ENCODE data around the gene TTN. TPM values are rescaled to one million over a fixed set of nuclear protein-coding genes. Genes with fewer than 3 reads are reported as not detected.

Gene TTN
- total RNA-seq, 2 experiments from 2014 or later: 0.02 to 0.19 TPM

DNA sequence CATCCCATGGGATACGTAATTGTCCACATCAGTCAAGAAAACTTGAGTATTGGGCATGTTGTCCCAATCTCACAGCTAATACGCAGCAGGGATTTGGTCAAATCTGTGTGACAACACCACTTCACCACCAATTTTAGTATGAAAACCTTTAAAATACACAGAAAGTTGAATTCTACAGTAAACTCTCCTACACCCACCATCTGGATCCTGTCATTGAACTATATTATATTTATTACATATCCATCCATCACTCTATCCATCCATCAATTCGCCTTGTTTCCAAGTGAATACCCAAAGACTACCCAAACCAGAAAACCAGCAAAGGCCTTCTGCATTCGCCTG, 328.0 kb downstream of the TTN start:
- DNase-seq (ENCODE audit: low spot score): no peak
- Histone ChIP-seq H3K4me2 (ENCODE audit: low read length) (peak overlapping the region; percentile 97), H3K79me2 (ENCODE audit: insufficient read depth, low read depth, low read length) (peaks cover 51% of the 10 kb centered on the region), H3K4me3 (ENCODE audit: low read depth, low read length, poor library complexity, severe bottlenecking) (peak overlapping the region; percentile 78), H2AFZ (ENCODE audit: low read length) (peak overlapping the region; percentile 100; the same call in 1 of the 2 replicates), H3K4me1 (ENCODE audit: insufficient read depth, low read length, poor library complexity, severe bottlenecking) (peaks cover 38% of the 10 kb centered on the region), H3K9me2 (ENCODE audit: insufficient read depth, low read length) (no peaks in the 10 kb centered on the region), H3K9me3 (ENCODE audit: low read length) (no peaks in the 10 kb centered on the region), H3K27ac (ENCODE audit: low read depth, low read length, poor library complexity, severe bottlenecking) (peak overlapping the region; percentile 86), H4K20me1 (ENCODE audit: insufficient read depth, low read length) (peaks cover 13% of the 10 kb centered on the region; the same call in 1 of the 2 replicates), H3K36me3 (ENCODE audit: insufficient read depth, low read length) (no peaks in the 10 kb centered on the region)
- BruUV-seq (replicated peaks): no TSS peak
- no peak for TF ChIP-seq EZH2phosphoT487 (IDR thresholded peaks at IDR 0.05; ENCODE audit: borderline replicate concordance, low read depth, low read length)
- TF ChIP-seq, protein P1, sequence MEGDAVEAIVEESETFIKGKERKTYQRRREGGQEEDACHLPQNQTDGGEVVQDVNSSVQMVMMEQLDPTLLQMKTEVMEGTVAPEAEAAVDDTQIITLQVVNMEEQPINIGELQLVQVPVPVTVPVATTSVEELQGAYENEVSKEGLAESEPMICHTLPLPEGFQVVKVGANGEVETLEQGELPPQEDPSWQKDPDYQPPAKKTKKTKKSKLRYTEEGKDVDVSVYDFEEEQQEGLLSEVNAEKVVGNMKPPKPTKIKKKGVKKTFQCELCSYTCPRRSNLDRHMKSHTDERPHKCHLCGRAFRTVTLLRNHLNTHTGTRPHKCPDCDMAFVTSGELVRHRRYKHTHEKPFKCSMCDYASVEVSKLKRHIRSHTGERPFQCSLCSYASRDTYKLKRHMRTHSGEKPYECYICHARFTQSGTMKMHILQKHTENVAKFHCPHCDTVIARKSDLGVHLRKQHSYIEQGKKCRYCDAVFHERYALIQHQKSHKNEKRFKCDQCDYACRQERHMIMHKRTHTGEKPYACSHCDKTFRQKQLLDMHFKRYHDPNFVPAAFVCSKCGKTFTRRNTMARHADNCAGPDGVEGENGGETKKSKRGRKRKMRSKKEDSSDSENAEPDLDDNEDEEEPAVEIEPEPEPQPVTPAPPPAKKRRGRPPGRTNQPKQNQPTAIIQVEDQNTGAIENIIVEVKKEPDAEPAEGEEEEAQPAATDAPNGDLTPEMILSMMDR (conservative IDR thresholded peaks at IDR 0.05; ENCODE audit: low read length): peak; percentile 48
- CTCF ChIA-PET (ENCODE audit: unreplicated experiment): no interaction called here
- POLR2A ChIA-PET: interaction anchor here (1.6 kb wide), 1 partner anchor 13 kb away, joined by 4 read pairs; no protein-coding TSS in a partner anchor
- intact Hi-C loops (cut with micrococcal nuclease; ENCODE audit: unreplicated experiment): loop anchor here (1.0 kb wide), 1 partner anchor 44 kb away; no protein-coding TSS in a partner anchor

DNA sequence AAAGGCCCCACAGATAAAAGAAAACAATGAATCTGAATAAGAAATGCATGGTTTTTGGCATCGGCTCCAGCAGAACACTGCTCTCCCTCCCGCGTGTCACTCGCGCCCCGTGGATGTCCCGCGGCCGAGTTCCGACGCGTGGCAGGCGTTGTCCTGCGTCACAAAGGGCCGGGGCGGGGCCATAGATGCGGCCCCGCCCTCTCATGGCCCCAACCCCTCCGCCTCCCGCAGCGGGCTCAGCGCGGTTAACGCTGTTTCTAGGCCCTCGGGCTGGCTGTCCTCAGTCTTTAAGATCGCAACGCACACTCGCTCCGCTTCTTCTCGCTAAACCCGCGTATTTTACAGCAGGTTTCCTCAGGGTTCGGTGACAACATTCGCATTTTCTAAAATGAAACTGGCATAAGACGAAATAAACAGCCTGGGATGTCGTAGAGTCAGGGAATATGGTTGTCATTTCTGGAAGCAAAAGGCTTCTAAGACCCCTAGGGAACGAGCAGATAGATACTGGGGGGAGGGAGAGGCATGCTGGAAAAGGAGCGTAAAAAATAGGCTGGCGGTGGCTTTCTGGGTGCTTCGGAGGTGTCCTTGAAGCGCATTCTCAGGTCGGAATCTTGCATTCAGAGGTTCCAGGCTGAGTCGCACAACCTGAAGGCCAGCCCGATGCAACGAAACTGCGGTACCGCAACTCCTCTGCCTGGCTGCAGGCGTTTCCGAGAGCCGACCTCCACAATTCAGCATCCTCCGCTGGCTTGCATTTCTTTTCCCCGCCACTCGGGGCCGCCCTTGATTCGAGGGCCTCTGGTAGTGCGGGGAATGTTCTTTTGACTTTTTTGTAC, 328.6 kb downstream of the TTN start, which contains the start of gene FKBP7:
Gene FKBP7, minus strand, starts transcription at position 162 of the 836 bp plus-strand sequence. Its CDS starts 101 bp downstream, at position 61.
- peaks cover 46% of the 10 kb centered on the region for H3K79me2 ChIP-seq (ENCODE audit: insufficient read depth, low read depth, low read length)
- H3K36me3 ChIP-seq (ENCODE audit: insufficient read depth, low read length): no peaks in the 10 kb centered on the region
- BruUV-seq (replicated peaks): no TSS peak
- DNase-seq (ENCODE audit: low spot score): peak; percentile 87
- POLR2A ChIA-PET: interaction anchor here (1.6 kb wide), 1 partner anchor 14 kb away, joined by 4 read pairs; no protein-coding TSS in a partner anchor
- intact Hi-C loops (cut with micrococcal nuclease; ENCODE audit: unreplicated experiment): loop anchor here (1.0 kb wide), 2 partner anchors 27 to 45 kb away; partner anchors contain the start of genes PJVK and PRKRA
- TF ChIP-seq, protein P1 (conservative IDR thresholded peaks at IDR 0.05; ENCODE audit: low read length): peak; percentile 85
- TF ChIP-seq EZH2phosphoT487 (IDR thresholded peaks at IDR 0.05; ENCODE audit: borderline replicate concordance, low read depth, low read length): no peak
- peaks cover 38% of the 10 kb centered on the region for H3K4me1 ChIP-seq (ENCODE audit: insufficient read depth, low read length, poor library complexity, severe bottlenecking)
- H3K9me2 ChIP-seq (ENCODE audit: insufficient read depth, low read length): no peaks in the 10 kb centered on the region
- H3K9me3 ChIP-seq (ENCODE audit: low read length): no peaks in the 10 kb centered on the region
- H3K27ac ChIP-seq (ENCODE audit: low read depth, low read length, poor library complexity, severe bottlenecking): peak within 1 kb of the TSS; percentile 86
- peak within 1 kb of the TSS; percentile 78 for H3K4me3 ChIP-seq (ENCODE audit: low read depth, low read length, poor library complexity, severe bottlenecking)
- H2AFZ ChIP-seq (ENCODE audit: low read length): peak within 1 kb of the TSS; percentile 100
- peak within 1 kb of the TSS; percentile 97 for H3K4me2 ChIP-seq (ENCODE audit: low read length)
- CTCF ChIA-PET (ENCODE audit: unreplicated experiment): no interaction called here
- peaks cover 13% of the 10 kb centered on the region; the same call in 1 of the 2 replicates for H4K20me1 ChIP-seq (ENCODE audit: insufficient read depth, low read length)

DNA sequence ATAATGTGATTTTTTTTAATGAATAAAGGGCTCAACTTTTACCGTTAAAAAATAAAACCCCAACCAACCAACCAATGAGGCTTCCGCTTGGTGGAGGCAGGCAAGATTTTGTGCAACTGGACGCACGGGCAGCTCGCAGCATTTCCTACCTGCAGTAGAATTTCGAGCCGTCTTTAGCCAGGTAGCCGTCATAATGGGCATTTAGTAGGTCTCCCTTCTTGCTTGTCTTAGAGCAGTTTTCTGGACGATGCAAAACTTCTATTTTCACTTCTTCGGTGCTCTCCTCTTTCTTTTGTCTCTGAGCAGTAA, 329.1 kb downstream of the TTN start:
- BruUV-seq (replicated peaks): TSS peak; percentile 85
- H3K79me2 ChIP-seq (ENCODE audit: insufficient read depth, low read depth, low read length): peaks cover 40% of the 10 kb centered on the region
- peak overlapping the region; percentile 97 for H3K4me2 ChIP-seq (ENCODE audit: low read length)
- peak overlapping the region; percentile 86 for H3K27ac ChIP-seq (ENCODE audit: low read depth, low read length, poor library complexity, severe bottlenecking)
- peak; percentile 42 for DNase-seq (ENCODE audit: low spot score)
- intact Hi-C loops (cut with micrococcal nuclease; ENCODE audit: unreplicated experiment): loop anchor here (1.0 kb wide), 1 partner anchor 27 kb away; the partner anchor contains the start of genes PJVK and PRKRA
- peaks cover 38% of the 10 kb centered on the region for H3K4me1 ChIP-seq (ENCODE audit: insufficient read depth, low read length, poor library complexity, severe bottlenecking)
- H4K20me1 ChIP-seq (ENCODE audit: insufficient read depth, low read length): peaks cover 13% of the 10 kb centered on the region; the same call in 1 of the 2 replicates
- no peaks in the 10 kb centered on the region for H3K36me3 ChIP-seq (ENCODE audit: insufficient read depth, low read length)
- H3K9me3 ChIP-seq (ENCODE audit: low read length): no peaks in the 10 kb centered on the region
- no peaks in the 10 kb centered on the region for H3K9me2 ChIP-seq (ENCODE audit: insufficient read depth, low read length)
- CTCF ChIA-PET (ENCODE audit: unreplicated experiment): no interaction called here
- POLR2A ChIA-PET: no interaction called here
- peak overlapping the region; percentile 78 for H3K4me3 ChIP-seq (ENCODE audit: low read depth, low read length, poor library complexity, severe bottlenecking)
- TF ChIP-seq, protein P1 (conservative IDR thresholded peaks at IDR 0.05; ENCODE audit: low read length): no peak
- no peak for TF ChIP-seq EZH2phosphoT487 (IDR thresholded peaks at IDR 0.05; ENCODE audit: borderline replicate concordance, low read depth, low read length)
- H2AFZ ChIP-seq (ENCODE audit: low read length): peak overlapping the region; percentile 100
